ENCODE measurements around the gene FSTL1.

The FSTL1 gene

DNA sequence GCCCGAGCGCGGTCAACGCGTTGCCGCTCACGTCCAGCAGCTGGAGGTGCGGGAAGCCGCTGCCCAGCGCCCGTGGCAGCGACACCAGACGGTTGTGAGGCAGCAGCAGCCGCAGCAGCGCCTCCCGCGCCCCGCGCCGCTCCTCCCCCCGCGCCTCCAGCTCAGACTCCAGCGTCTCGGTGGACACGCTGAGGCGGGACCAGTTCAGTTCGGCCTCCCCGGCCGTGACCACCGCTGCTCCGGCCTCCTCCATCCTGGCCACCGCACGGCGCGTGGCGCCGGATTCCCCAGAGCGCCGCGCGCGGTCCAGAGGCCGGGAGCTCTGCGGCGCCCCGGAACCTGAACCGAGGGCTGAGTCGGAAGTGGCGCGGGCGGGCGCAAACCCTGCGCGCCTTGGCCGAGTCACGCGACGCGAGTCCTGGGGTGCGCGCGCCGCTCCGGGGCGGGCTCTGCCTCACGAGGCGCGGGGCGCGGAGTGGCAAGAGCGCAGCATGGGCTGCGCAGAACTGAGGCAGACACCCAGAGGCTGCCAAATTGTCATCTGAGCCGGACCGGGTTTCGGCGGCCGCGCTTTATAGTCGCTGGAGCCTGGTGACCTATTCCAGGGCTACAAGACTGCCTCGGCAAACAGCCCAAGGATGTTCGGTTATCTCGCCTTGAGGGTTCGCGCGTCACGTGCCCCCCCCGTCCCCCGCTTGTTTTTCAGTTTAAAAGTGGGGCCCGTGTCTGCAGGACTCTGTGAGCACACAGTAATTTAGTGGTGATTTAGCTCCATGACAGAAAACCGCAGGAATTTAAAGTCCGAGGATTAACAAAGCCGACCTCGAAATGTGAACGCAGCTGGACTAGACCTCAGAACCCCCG, 101.6 kb downstream of the FSTL1 start, which contains the start of gene LRRC58:
LRRC58 (minus strand) TSS at position 364 of the 864 bp plus-strand sequence; CDS start at position 253, 111 bp downstream.
- peak; percentile 96 for DNase-seq

- no peak for DNase-seq
Observed at GRCh38 chr3:120348065-120348990, 102.5 kb downstream of the FSTL1 start.

DNA sequence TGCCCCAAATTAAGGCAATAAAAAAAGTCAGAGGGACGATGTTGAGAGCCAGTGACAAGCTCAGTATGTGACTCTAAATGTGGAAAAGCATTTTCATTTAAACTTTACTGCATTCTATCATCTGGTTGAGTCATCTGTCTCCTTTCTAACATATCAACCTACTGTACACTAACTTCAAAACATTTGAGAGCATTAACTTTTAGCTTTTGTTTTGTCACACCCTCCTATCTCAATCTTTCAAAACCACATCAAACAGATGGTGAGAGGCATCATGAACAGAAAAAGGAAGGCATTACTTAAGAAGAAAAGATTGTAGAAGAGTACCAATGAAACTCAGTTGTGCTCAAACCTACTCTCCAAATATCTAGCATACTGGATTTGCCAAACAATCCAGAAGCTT, 106.4 kb downstream of the FSTL1 start:
- DNase-seq: no peak
